H9 (cell line): Measurements from ENCODE around the gene TBC1D26. TPM values are rescaled to one million over a fixed set of nuclear protein-coding genes. Genes with fewer than 3 reads are reported as not detected.

Source experiments
- DNase-seq: peaks from one replicate; pipeline ENCODE4 v3.0.0-alpha.2; 2017
- H2AFZ ChIP-seq: one replicate; pipeline ENCODE4 v1.6.1; 2013; ENCODE audit warnings: mild to moderate bottlenecking, low read length, control low read depth, moderate library complexity
- H2AK5ac ChIP-seq: 2 replicates; pipeline ENCODE4 v1.6.1; 2013; ENCODE audit warnings: low read length, control low read depth, mixed read lengths; ENCODE audit not compliant: insufficient read length
- H2BK120ac ChIP-seq: one replicate; pipeline ENCODE4 v1.6.1; 2013; ENCODE audit warnings: low read depth, mild to moderate bottlenecking, low read length, control low read depth, inconsistent platforms; ENCODE audit not compliant: poor library complexity, severe bottlenecking
- H2BK12ac ChIP-seq: 2 replicates; pipeline ENCODE4 v1.6.1; 2013; ENCODE audit warnings: low read length, control low read depth, mixed read lengths, low read depth; ENCODE audit not compliant: insufficient read length
- H2BK15ac ChIP-seq: 2 replicates; pipeline ENCODE4 v1.6.1; 2013; ENCODE audit warnings: low read depth, low read length, control low read depth
- H2BK20ac ChIP-seq: one replicate; pipeline ENCODE4 v1.6.1; 2013; ENCODE audit warnings: low read depth, mild to moderate bottlenecking, low read length, control low read depth, inconsistent platforms; ENCODE audit not compliant: poor library complexity, severe bottlenecking
- H2BK5ac ChIP-seq: 2 replicates; pipeline ENCODE4 v1.6.1; 2013; ENCODE audit warnings: low read length, control low read depth, mixed read lengths; ENCODE audit not compliant: insufficient read length
- H3K14ac ChIP-seq: 2 replicates; pipeline ENCODE4 v1.6.1; 2013; ENCODE audit warnings: low read length, control low read depth; ENCODE audit not compliant: insufficient read depth
- H3K18ac ChIP-seq: 2 replicates; pipeline ENCODE4 v1.6.1; 2013; ENCODE audit warnings: low read depth, mild to moderate bottlenecking, mixed read lengths, low read length, control low read depth; ENCODE audit not compliant: insufficient read length
- H3K23ac ChIP-seq: 2 replicates; pipeline ENCODE4 v1.6.1; 2013; ENCODE audit warnings: low read length, control low read depth, mixed read lengths, low read depth; ENCODE audit not compliant: insufficient read length
- H3K23me2 ChIP-seq: 2 replicates; pipeline ENCODE4 v1.6.1; 2013; ENCODE audit warnings: low read depth, mild to moderate bottlenecking, mixed read lengths, low read length, control low read depth; ENCODE audit not compliant: insufficient read length, poor library complexity, severe bottlenecking
- H3K27ac ChIP-seq: 2 replicates; pipeline ENCODE4 v1.5.1; 2013; ENCODE audit warnings: low read length, control low read depth, mixed read lengths, low read depth; ENCODE audit not compliant: insufficient read length
- H3K27me3 ChIP-seq: 2 replicates; pipeline ENCODE4 v1.6.1; 2013; ENCODE audit warnings: low read length, control low read depth, inconsistent platforms; ENCODE audit not compliant: insufficient read depth
- H3K4ac ChIP-seq: 2 replicates; pipeline ENCODE4 v1.6.1; 2013; ENCODE audit warnings: low read depth, mild to moderate bottlenecking, control low read depth, inconsistent platforms, low read length, moderate library complexity
- H3K4me1 ChIP-seq: 2 replicates; pipeline ENCODE4 v1.6.1; 2013; ENCODE audit warnings: low read length, control low read depth, inconsistent platforms; ENCODE audit not compliant: insufficient read depth
- H3K4me2 ChIP-seq: 2 replicates; pipeline ENCODE4 v1.6.1; 2013; ENCODE audit warnings: low read length, control low read depth, mixed read lengths; ENCODE audit not compliant: insufficient read length, insufficient read depth
- H3K56ac ChIP-seq: 2 replicates; pipeline ENCODE4 v1.6.1; 2013; ENCODE audit warnings: low read depth, mild to moderate bottlenecking, mixed read lengths, low read length, control low read depth; ENCODE audit not compliant: insufficient read length
- H3K79me1 ChIP-seq: 2 replicates; pipeline ENCODE4 v1.6.1; 2013; ENCODE audit warnings: low read depth, mild to moderate bottlenecking, moderate library complexity, low read length, control low read depth, inconsistent platforms; ENCODE audit not compliant: insufficient read depth, poor library complexity, severe bottlenecking
- H3K79me2 ChIP-seq: 2 replicates; pipeline ENCODE4 v1.6.1; 2013; ENCODE audit warnings: low read length, control low read depth, inconsistent platforms; ENCODE audit not compliant: insufficient read depth
- H3K9ac ChIP-seq: 2 replicates; pipeline ENCODE4 v1.6.1; 2013; ENCODE audit warnings: low read length, control low read depth, mixed read lengths; ENCODE audit not compliant: insufficient read length; ENCODE audit errors: extremely low read depth
- H3K9me3 ChIP-seq: one replicate; pipeline ENCODE4 v1.6.1; 2013; ENCODE audit warnings: low read depth, low read length, inconsistent platforms; ENCODE audit not compliant: control insufficient read depth
- H3T11ph ChIP-seq: one replicate; pipeline ENCODE4 v1.6.1; 2013; ENCODE audit warnings: mild to moderate bottlenecking, low read length, control low read depth, inconsistent platforms
- H4K20me1 ChIP-seq: one replicate; pipeline ENCODE4 v1.6.1; 2013; ENCODE audit not compliant: control insufficient read depth, insufficient read length, insufficient read depth
- H4K5ac ChIP-seq: 2 replicates; pipeline ENCODE4 v1.6.1; 2013; ENCODE audit warnings: low read depth, mild to moderate bottlenecking, mixed read lengths, low read length, control low read depth; ENCODE audit not compliant: insufficient read length
- H4K8ac ChIP-seq: replicated peaks from 2 replicates; pipeline ENCODE4 v1.6.1; 2013; ENCODE audit warnings: low read length, control low read depth, mixed read lengths, low read depth; ENCODE audit not compliant: insufficient read length
- H4K91ac ChIP-seq: 2 replicates; pipeline ENCODE4 v1.6.1; 2013; ENCODE audit warnings: low read depth, mild to moderate bottlenecking, moderate library complexity, mixed read lengths, low read length, control low read depth; ENCODE audit not compliant: insufficient read length
- H3K27ac Mint-ChIP-seq, 3 experiments: 2 replicates in 2 of 3; 3 replicates in 1 of 3; pipeline ENCODE4 v1.8.0; 2020 to 2021; ENCODE audit warnings: mixed read lengths in 3 of 3, mild to moderate bottlenecking in 1 of 3, moderate library complexity in 1 of 3
- H3K27me3 Mint-ChIP-seq: 2 replicates; pipeline ENCODE4 v1.8.0; 2021; ENCODE audit warnings: low read depth, mild to moderate bottlenecking, moderate library complexity, mixed read lengths
- H3K36me3 Mint-ChIP-seq, 3 experiments: 2 replicates in 2 of 3; 3 replicates in 1 of 3; pipeline ENCODE4 v1.8.0; 2020 to 2021; ENCODE audit warnings: low read depth in 3 of 3, mixed read lengths in 3 of 3; ENCODE audit not compliant: insufficient read depth in 1 of 3
- H3K4me1 Mint-ChIP-seq, 2 experiments: 2 replicates each; pipeline ENCODE4 v1.8.0; 2020; ENCODE audit warnings: mixed read lengths in 2 of 2
- H3K4me3 Mint-ChIP-seq, 2 experiments: 2 replicates in 1 of 2; 3 replicates in 1 of 2; pipeline ENCODE4 v1.8.0; 2020 to 2021; ENCODE audit warnings: mild to moderate bottlenecking in 2 of 2, mixed read lengths in 2 of 2, moderate library complexity in 1 of 2
- H3K9me3 Mint-ChIP-seq, 2 experiments: 2 replicates in 1 of 2; 3 replicates in 1 of 2; pipeline ENCODE4 v1.8.0; 2020; ENCODE audit warnings: mild to moderate bottlenecking in 2 of 2, mixed read lengths in 2 of 2, moderate library complexity in 1 of 2
- CTCF ChIP-seq: fragments of 200-600 bp; sonication (generic); conservative IDR thresholded peaks from 3 replicates; pipeline ENCODE4 v1.8.0; 2021; ENCODE audit warnings: antibody characterized with exemption, mild to moderate bottlenecking
- total RNA-seq: library from RNA; stranded (reverse); gene quantifications from 2 replicates; pipeline ENCODE4 v1.2.1, GENCODE V29; 2021

The TBC1D26 gene
- total RNA-seq, 1 experiment from 2014 or later, result 0.83 TPM

- Histone ChIP-seq H4K91ac (no peak overlapping the region), H3K27me3 (no peaks in the 10 kb centered on the region), H3K27ac (no peak overlapping the region), H2BK15ac (no peak overlapping the region), H4K20me1 (no peaks in the 10 kb centered on the region), H3K56ac (no peak overlapping the region), H4K8ac (no peak overlapping the region), H4K5ac (no peak overlapping the region), H2AK5ac (no peak overlapping the region), H3K4me1 (no peaks in the 10 kb centered on the region), H3K79me2 (no peaks in the 10 kb centered on the region), H2AFZ (no peak overlapping the region), H3K14ac (no peak overlapping the region), H2BK5ac (no peak overlapping the region), H2BK12ac (no peak overlapping the region), H3K4me2 (no peak overlapping the region), H2BK120ac (no peak overlapping the region), H3K9ac (no peak overlapping the region), H2BK20ac (no peak overlapping the region), H3K23me2 (no peaks in the 10 kb centered on the region), H3K4ac (no peak overlapping the region), H3K23ac (no peak overlapping the region), H3T11ph (no peak overlapping the region), H3K79me1 (no peaks in the 10 kb centered on the region), H3K18ac (no peak overlapping the region), H3K9me3 (peaks cover 14% of the 10 kb centered on the region)
- no peak for DNase-seq
- Mint-ChIP-seq H3K4me1 (peaks cover 0 to 6% of the 10 kb centered on the region in 2 experiments; a peak in 2 of 4 replicates), H3K4me3 (no peak overlapping the region), H3K27me3 (no peaks in the 10 kb centered on the region), H3K9me3 (peaks cover 29 to 32% of the 10 kb centered on the region in 2 experiments), H3K36me3 (peaks cover 12 to 28% (median 19%) of the 10 kb centered on the region in 3 experiments), H3K27ac (no peak overlapping the region)
- no peak for TF ChIP-seq CTCF
Measured at GRCh38 chr17:15780188-15780587, 48.1 kb downstream of the TBC1D26 start.
